Progenitor cell of endocrine pancreas (in vitro differentiated cells): ENCODE measurements around the gene UTP14C. TPM values are rescaled to one million over a fixed set of nuclear protein-coding genes. Genes with fewer than 3 reads are reported as not detected.
A peak's percentile ranks its signal among the peaks of the same experiment; 100 is the strongest.

Source experiments
- DNase-seq: peaks from one replicate; pipeline ENCODE4 v3.0.0; 2021; ENCODE audit warnings: low spot score; ENCODE audit not compliant: unreplicated experiment
- H3K27ac Mint-ChIP-seq: 2 replicates; pipeline ENCODE4 v1.8.0; 2021; ENCODE audit warnings: mild to moderate bottlenecking, moderate library complexity, mixed read lengths
- H3K27me3 Mint-ChIP-seq: 2 replicates; pipeline ENCODE4 v1.8.0; 2021; ENCODE audit warnings: mixed read lengths
- H3K36me3 Mint-ChIP-seq: 2 replicates; pipeline ENCODE4 v1.8.0; 2022; ENCODE audit warnings: mixed read lengths; ENCODE audit not compliant: insufficient read depth
- H3K4me1 Mint-ChIP-seq: 2 replicates; pipeline ENCODE4 v1.8.0; 2021; ENCODE audit warnings: low read depth, mixed read lengths
- H3K4me3 Mint-ChIP-seq: 2 replicates; pipeline ENCODE4 v1.8.0; 2021; ENCODE audit warnings: low read depth, mild to moderate bottlenecking, moderate library complexity, mixed read lengths
- H3K9me3 Mint-ChIP-seq: 2 replicates; pipeline ENCODE4 v1.8.0; 2021; ENCODE audit warnings: low read depth, mixed read lengths
- CTCF ChIP-seq: fragments of 200-600 bp; sonication (generic); IDR thresholded peaks from one replicate; pipeline ENCODE4 v1.5.0; 2021; ENCODE audit warnings: antibody characterized with exemption, mild to moderate bottlenecking; ENCODE audit not compliant: unreplicated experiment
- long read RNA-seq: library from polyadenylated mRNA; unstranded; transcript quantifications from one replicate; pipeline ENCODE4 v2.0.0, GENCODE V29; 2020
- total RNA-seq: library from RNA; stranded (reverse); gene quantifications from 2 replicates; pipeline ENCODE4 v1.2.1, GENCODE V29; 2021

The UTP14C gene
- total RNA-seq, result 22.6 and 23.5 TPM in 2 replicates
- long read RNA-seq, full-length matches to known transcripts, result 1 of 7 reads
- long read RNA-seq, partial matches to known transcripts, result 0 of 7 reads
- long read RNA-seq, other reads (novel, unspliced or antisense), result 6 of 7 reads

- TF ChIP-seq CTCF, result no peak
- Mint-ChIP-seq H3K4me3 (no peak within 1 kb of the TSS), H3K4me1 (peaks cover 15% of the 10 kb centered on the region), H3K27ac (peak within 1 kb of the TSS; percentile 86), H3K9me3 (peaks cover 6% of the 10 kb centered on the region), H3K36me3 (peaks cover 60% of the 10 kb centered on the region), H3K27me3 (no peaks in the 10 kb centered on the region)
- no peak for DNase-seq
Measured at GRCh38 chr13:52024481-52024880, at the start of gene UTP14C. UTP14C (plus strand) TSS chr13:52024691; CDS start chr13:52028805, 4,114 bp downstream.

- no peak for TF ChIP-seq CTCF
- H3K9me3 Mint-ChIP-seq, result no peaks in the 10 kb centered on the region
- H3K27me3 Mint-ChIP-seq, result no peaks in the 10 kb centered on the region
- H3K27ac Mint-ChIP-seq, result no peak overlapping the region
- no peak for DNase-seq
- H3K4me3 Mint-ChIP-seq, result no peak overlapping the region
- peaks cover 30% of the 10 kb centered on the region for H3K4me1 Mint-ChIP-seq
- peaks cover 16% of the 10 kb centered on the region for H3K36me3 Mint-ChIP-seq
Measured at GRCh38 chr13:51976423-51976822, 48.1 kb upstream of the UTP14C start.

- DNase-seq, result no peak
- Mint-ChIP-seq H3K9me3 (no peaks in the 10 kb centered on the region), H3K36me3 (peaks cover 15% of the 10 kb centered on the region), H3K4me1 (peaks cover 26% of the 10 kb centered on the region), H3K27me3 (no peaks in the 10 kb centered on the region), H3K27ac (no peak overlapping the region), H3K4me3 (no peak overlapping the region)
- no peak for TF ChIP-seq CTCF
Measured at GRCh38 chr13:51976890-51977289, 47.6 kb upstream of the UTP14C start.

- Mint-ChIP-seq H3K4me1 (peaks cover 19% of the 10 kb centered on the region), H3K9me3 (no peaks in the 10 kb centered on the region), H3K27ac (no peak overlapping the region), H3K27me3 (no peaks in the 10 kb centered on the region), H3K36me3 (peaks cover 11% of the 10 kb centered on the region), H3K4me3 (no peak overlapping the region)
- TF ChIP-seq CTCF, result no peak
- DNase-seq, result no peak
Measured at GRCh38 chr13:51977625-51978024, 46.9 kb upstream of the UTP14C start.

GRCh38 chr13:51978796-51979556 is 45.5 kb upstream of the UTP14C start:
- Mint-ChIP-seq H3K9me3 (no peaks in the 10 kb centered on the region), H3K4me1 (peaks cover 21% of the 10 kb centered on the region), H3K27ac (no peak overlapping the region), H3K4me3 (no peak overlapping the region), H3K36me3 (peaks cover 10% of the 10 kb centered on the region), H3K27me3 (no peaks in the 10 kb centered on the region)
- DNase-seq, result no peak
- no peak for TF ChIP-seq CTCF
